GM18909 (cell line): ENCODE measurements around the gene IGFALS.

Experiments used
- ATAC-seq: cut with Tn5 transposase; IDR thresholded peaks from one replicate; pipeline ENCODE4 v1.9.1; 2021; ENCODE audit warnings: mild to moderate bottlenecking; ENCODE audit not compliant: unreplicated experiment, poor library complexity

Gene IGFALS

DNA sequence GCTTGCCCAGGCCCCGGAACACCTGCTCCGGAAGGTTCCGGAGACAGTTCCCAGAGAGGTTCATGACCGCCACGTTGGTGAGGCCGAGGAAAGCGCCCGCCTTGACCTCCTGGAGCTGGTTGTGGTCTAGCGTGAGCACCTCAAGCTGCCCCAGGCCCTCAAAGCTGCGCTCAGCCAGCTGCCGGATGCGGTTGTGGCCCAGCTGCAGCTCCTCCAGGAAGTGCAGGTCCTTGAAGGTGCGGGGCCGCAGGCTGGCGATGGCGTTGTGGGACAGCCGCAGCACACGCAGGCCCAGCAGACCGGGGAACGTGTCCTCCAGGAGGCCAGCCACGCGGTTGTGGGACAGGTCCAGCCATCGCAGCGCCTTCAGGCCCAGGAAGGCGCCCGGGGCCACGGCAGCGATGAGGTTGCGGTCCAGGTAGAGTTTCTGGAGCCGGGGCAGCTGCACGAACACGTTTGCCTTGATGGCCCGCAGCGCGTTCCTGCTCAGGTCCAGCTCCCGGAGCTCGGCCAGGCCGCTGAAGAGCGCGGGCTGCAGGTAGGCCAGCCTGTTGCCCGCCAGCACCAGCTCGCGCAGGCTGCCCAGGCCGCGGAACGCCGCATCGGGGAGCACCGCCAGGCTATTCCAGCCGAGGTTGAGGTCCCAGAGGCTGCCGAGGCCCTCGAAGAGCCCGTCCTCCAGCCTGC lies 2.1 kb downstream of the IGFALS start:
- ATAC-seq: no peak

DNA sequence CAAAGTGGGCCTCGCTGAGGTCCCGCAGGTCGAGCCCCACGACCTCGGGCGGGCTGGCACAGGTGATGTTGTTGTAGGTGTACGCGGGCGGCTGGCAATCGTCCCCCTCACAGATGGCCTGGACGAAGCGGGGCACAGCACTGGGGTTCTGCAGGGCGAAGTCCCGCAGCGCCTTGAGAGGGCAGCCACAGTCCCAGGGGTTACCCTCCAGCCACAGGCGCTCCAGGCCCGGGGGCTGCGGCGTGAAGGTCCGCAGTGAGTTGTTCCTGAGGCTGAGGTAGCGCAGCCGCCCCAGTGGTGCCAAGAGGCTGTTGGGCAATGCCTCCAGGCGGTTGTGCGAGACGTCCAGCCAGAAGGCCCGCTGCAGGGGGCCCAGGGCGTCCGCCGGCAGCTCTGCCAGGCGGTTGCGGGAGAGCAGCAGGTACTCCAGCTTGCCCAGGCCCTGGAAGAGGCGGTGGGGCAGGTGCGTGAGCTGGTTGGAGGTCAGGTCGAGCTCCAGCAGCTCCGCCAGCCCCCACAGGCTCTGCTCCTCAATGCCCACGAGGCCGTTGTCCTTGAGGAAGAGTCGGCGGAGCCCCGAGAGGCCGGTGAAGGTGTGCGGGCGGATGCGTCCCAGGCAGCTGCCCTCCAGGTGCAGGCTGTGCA lies 2.8 kb downstream of the IGFALS start:
- ATAC-seq: no peak

DNA sequence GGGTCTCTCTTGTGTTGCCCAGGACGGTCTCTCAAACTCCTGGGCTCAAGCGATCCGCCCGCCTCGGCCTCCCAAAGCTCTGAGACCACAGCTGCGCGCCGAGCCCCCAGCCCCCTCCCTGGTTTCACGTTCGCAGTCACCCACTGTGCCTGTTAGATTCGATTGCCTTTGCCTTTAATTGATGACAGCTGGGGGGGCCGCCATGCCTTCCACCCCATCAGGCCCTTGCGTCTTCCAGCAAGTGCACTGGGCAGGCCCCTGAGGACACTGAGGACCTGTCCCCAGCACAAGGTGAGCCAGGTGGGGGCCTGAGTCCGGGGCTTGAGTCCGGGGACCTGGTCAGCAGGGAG lies 3.3 kb downstream of the IGFALS start:
- no peak for ATAC-seq

DNA sequence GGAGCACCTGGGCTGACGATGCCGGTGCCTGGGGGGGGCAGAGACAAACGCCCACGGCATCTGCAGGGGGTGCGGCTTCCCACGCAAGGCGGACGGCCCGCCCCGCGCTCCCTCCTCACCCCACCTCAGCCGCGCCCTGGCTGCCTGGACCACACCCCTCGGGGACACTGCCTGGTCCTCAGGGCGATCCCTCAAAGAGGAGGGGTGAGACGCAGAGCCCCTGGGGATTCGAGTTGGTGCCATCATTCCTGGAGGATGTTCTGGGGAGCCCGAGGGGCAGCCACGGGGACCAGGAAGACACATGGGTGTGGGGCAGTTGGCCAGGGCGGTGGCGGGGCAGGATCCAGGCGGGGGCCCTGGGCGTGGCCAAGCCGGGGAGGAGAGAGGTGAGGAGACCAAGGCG lies 3.9 kb downstream of the IGFALS start:
- ATAC-seq: no peak

DNA sequence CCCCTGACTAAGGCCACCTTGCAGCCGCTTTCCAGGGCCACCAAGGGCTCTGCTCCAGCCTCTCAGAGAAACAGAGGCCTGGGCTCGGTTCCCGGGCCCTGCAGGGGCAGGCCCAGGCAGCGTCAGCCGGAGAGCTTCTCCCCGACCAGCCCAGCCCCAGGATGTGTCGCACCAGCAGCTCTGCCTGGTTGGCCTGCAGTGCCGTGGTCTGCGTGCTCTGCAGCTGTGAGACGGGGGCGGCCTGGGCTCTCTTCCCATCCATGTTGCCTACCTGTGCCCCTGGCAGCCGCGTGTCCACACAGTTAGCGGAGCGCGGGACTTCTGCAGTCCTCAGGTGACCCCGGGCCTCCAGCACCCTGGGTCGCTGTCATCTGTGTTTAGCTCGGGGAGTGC lies 4.8 kb downstream of the IGFALS start:
- ATAC-seq: no peak

DNA sequence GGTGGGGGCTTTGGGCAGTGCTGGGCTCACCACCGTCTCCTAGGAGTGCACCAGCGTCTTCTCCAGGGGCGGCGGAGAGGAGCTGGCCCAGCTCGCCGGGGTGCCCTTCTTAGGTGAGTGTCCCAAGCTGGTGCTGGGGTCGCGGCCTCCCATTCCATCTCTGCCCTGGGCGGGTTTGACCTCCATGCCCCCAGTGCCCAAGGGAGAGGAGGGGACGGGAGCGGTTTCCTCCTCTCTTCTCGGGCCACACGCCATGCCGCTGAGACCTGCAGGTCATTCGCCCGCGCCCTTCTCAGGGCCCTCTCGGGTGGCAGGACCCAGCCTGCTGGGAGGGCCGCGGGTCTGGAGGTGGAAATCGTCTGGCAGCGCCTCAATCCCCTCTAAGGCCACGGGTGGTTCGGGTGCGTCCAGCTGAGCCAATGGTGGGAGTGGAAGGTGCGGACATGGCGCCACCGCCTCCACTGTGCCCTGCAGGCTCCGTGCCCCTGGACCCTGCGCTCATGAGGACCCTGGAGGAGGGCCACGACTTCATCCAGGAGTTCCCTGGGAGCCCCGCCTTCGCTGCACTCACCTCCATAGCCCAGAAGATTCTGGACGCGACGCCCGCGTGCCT lies 5.3 kb downstream of the IGFALS start:
- no peak for ATAC-seq

DNA sequence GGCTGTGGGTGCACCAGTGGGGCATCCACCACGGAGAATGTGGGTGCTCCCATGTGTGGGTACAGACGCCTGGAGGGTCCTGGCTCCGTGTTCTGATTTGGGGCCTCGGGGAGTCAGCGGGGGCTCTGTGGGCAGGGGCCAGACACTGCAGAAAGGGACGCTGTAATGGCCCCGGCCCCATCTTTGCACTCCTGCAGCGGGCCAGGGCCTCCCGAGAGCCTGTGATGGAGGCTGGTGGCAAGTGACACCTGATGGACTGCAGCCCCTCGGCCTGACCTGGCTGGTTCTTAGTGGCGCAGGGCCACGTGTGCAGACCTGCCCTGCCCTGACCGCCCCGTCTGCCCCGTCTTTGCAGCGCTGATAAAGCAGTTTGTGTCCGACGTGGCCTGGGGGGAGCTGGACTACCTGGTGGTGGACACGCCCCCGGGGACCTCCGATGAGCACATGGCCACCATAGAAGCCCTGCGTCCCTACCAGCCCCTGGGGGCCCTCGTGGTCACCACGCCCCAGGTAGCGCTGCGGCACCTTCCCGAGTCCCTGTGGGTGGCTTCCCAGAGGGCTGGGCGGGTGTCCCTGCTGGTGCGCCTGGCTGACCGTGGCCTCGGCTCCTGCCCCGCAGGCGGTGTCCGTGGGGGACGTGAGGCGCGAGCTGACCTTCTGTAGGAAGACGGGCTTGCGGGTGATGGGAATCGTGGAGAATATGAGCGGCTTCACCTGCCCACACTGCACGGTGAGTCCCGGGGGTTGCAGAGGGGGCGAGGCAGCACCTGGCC lies 6.0 kb downstream of the IGFALS start:
- no peak for ATAC-seq

DNA sequence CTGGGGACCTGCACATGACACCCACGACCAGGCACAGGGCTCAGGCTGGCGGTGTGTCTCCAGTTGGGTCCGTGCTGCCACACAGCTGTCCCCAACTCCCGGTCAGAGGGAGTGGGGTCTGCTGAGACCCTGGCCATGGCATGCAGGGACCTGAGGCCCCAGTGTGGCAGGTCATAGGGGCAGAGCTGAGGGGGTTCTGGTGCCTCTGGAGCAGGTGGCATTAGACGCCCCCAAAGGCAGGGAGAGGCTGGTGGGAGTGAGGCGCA lies 6.5 kb downstream of the IGFALS start:
- ATAC-seq: no peak

DNA sequence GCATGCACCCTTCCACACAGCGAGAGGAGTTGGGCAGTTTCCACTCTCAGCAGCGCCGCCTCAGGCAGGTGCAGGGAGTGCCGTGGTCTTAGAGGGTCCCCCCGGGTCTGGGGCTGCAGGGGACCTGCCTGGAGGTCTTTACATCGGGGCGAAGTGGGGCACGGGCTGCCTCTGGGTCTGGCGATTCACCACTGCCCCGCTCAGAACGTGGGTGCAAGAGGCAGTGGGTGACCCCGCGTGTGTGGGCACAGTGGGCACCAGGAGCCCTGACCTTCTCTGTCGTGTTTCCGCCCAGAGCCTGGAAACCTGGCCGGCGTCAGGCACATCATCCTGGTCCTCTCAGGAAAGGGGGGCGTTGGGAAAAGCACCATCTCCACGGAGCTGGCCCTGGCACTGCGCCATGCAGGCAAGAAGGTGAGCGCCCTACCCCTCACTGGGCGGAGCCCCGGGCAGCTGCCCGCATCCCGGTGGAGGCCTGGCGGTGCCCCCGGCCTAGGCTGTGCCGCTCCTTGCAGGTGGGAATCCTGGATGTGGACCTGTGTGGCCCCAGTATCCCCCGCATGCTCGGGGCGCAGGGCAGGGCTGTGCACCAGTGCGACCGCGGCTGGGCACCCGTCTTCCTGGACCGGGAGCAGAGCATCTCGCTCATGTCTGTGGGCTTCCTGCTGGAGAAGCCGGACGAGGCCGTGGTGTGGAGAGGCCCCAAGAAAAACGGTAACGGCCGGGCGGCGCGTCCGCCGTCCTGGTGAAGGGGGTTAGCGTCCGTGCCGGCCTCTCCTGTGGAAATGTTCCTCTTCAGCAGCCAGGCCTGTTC lies 7.1 kb downstream of the IGFALS start:
- ATAC-seq: no peak

DNA sequence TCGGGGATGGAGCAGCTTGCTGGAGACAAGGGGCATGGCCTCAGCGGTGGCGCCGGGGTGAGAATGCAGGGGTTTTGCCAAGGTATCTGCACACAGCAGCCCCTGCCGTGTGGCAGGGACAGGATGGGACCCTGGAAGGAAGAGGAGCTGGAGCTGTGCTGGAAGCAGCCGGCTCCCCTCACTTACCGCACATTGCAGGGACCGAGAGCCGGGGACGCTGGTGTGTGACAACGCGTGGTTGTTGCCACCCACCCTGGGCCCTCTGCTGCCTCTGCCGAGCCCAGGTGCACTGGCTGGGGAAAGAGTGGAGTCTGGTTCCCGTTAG lies 7.7 kb downstream of the IGFALS start:
- no peak for ATAC-seq

DNA sequence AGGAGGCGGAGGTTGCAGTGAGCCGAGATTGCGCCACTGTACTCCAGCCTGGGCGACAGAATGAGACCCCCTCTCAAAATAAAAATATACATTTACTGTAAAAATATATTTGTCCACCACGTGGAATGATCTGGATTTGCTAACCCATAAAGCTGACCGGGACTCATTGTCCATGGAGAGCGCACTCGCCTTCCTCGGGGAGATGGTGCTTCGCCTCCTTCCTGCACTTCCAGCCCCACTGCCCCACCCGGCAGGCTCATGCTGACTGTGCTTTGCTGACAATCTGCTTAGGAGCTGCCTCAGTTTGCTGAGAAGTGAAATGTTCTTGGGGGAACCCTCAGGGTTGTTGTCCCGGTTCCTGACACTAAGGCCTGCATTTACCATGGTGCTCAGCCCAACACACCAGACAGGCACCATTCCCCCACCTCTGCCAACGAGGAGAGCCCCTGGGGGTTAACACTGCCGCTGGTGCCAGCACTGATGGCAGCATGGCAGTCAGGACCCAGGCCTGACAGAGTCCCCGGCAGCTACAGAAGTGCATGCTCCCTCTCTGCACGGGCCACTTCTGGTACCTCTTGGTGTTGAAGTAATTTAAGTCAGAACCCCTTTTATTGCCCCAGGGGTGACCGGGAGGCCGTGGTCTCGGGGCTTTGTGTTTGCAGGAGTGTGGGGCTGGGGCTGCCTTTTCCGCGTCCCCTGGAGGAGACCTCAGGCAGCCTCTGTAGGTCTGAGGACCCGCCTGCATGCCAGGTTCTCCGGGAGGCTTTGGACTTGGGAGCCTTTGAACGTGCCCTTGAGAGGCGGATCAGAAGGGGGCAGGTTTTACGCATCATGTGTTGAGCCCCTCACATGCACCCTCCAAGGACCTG lies 8.3 kb downstream of the IGFALS start:
- no peak for ATAC-seq

DNA sequence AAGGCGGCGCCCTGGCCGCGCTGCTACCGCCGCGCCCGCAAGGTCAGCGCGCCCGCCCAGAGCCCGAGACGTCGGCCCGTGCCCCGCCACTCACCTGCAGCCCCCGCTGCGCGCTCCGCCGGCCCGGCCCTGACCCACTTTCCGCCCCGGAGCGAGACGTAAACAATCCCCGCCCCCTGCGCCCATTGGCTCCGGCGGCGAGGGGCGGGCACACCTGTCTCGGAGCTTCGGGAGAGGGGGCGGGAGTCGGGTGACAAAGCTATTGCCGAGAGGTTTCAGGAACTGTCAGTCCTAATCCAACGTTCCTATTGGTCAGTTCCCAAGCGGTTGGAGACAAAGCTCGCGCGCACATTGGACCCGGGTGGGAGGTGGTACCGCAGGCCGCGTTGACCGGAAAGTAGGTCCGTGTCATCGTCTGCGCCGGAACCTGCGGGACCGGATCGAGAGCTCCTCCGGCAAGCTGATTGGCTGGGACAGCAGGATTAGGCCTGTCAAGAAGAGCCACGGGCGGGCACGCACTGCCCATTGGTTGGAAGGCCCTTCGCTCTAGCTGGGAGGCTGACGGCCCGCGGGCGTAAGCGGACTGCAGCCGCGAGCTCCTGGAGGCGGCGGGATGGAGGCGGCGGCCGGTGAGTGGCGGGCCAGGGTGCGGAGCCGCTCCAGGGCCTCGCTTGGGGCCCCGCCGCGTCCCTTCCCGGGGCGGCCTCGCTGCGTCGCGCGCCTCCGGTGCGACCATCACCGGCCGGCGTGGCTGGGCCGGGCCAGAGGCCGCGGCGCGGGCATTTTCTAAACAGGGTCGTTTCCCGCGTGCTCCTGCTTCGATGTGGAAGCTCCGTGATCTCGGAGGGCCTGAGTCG lies 10.9 kb downstream of the IGFALS start, which contains the start of the genes NUBP2 and SPSB3:
NUBP2 (plus strand) TSS at position 553 of the 857 bp plus-strand sequence; CDS start at position 614, 61 bp downstream.
SPSB3 (minus strand) TSS at position 164 of the 857 bp plus-strand sequence. CDS start 1,088 bp downstream, outside the sequence.
- ATAC-seq: peak; percentile 80

DNA sequence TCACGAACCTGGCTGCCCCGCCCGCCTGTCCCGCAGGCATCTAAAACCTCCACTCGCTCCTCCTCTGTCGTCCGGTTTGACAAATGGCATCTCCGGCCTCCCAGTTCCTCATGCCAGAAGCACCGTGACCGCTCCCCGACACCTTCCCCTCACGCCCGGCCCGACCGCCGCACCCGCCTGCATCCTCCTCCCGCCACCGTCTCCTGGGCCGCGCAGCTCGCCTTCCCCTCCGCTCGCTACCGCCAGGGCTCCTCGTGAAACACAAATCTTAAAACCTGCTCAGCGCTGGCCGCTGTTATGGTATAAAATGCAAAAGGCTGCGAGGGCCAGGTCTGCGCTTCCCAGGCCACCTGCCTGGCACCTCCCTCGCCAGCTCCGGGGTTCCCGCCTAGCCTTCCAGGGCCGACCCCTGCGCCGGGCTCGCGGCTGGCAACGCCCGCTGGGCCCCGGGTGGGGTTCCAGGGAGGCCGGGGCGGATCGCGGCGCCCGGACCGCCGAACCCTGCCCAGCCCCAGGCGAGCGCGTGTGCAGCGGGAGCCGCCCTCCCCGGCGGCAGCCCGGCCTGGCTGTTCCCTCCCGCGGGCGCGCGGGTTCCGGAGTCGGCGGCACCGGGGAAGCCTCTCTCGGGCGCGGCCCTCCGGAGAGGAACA lies 11.6 kb downstream of the IGFALS start:
- ATAC-seq: no peak

DNA sequence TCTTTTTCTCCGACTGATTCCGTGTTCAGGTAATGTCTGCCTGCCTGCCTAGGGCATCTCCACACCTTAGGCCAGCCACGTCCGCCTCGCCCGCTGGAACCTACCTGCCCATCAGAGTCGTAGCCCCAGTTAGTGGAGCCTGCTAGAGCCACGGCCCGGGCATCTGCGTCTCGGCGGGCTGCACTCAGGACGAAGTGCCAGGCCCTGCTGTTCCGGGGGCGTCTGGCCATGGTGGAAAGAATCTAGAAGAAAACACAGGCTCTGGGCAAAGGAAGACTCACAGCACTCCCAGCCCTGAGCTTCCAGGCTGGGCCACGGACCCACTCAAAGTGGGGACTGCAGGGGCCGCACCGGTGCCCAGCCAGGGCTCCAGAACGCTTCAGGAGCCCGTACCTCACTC lies 12.3 kb downstream of the IGFALS start:
- no peak for ATAC-seq

DNA sequence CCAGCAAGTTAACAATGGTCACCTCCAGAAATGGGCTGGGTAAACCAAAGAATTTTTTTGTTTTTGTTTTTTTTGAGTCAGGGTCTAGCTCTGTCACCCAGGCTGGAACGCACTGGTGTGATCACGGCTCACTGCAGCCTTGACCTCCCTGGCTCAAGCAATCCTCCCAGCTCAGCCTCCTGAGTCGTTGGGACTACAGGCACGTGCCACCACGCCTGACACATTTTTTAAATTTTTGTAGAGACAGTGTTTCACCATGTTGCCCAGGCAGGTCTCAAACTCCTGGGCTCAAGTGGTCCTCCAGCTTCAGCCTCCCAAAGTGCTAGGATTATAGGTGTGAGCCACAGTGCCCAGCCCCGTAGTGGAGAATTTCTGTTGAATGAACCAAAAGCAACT lies 12.8 kb downstream of the IGFALS start:
- ATAC-seq: no peak

DNA sequence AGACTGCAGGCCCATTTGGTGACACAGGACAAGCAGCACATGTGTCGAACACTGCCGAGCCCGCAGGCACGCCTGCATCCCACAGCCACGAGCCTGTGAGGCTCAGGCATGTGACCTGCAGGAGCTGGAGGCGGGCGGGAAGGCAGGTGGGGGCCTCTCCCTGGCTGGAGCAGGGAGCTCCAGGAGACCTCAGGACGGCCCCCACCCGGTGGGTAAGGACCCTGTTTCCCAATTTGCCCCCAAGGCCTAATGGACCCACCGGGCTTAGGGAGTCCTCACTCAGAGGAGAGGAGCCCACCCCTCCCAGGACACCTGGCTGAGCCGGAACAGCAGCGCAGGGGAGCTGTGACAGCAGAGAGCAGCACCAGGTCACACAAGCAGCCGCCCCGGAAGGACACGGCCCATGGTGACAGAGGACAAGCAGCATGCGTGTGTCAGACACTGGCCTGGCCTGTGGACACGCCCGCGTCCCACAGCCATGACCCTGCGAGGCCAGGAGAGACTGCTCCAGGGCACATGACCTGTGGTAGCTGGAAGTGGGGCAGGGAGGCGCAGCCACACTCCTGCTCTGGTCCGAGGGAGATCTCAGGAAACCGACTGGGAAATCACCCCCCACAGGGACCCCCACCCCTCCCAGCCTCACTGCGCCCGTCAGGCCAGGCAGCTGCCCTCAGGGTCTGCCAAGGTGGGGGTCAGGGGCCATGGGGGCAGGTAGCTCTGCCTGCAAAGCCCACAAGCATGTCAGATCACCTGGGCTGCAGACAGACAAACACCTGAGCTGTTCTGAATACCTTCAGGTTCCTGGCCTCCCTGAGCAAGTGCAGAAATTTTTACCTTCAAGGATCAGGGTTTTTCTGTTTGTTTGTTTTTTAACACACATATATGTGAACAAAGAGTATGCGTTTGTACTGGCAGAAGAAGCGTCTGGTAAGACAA lies 13.5 kb downstream of the IGFALS start:
- no peak for ATAC-seq

DNA sequence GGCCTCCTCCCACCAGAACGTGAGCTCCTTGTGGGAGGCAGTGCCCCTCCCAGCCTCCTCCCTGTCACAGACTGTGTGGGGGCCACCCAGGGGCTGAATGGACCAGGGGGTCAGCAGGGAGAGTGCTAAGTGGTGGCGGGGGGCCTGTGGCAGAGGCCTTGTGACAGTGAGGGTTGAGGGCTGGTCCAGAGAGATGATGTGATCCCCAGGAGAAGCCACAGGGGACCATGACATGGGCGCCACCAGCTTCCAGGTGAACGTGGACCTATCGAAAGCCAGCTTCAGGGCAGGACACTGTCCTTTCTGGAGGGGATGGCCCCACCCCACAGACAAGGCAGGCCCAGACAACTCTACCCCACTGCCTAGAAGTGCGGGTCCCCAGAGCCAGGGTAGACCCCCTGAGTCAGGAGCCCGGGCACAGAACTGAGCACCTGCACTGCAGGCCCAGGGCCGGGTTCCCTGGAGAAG lies 14.2 kb downstream of the IGFALS start:
- no peak for ATAC-seq
